Fibroblast of lung (primary cell): ENCODE measurements around the gene DOCK3. TPM values are rescaled to one million over a fixed set of nuclear protein-coding genes. Genes with fewer than 3 reads are reported as not detected.

Experiments
- DNase-seq, 2 donors: peaks; one replicate each; pipeline versions ENCODE4 v3.0.0 to v3.0.0-alpha.2; 2010; ENCODE audit warnings: low read depth in 2 of 2
- H2AFZ ChIP-seq: 2 replicates; pipeline ENCODE4 v1.5.1; 2012; ENCODE audit warnings: low read length, control low read depth, inconsistent platforms
- H3K27ac ChIP-seq: 2 replicates; pipeline ENCODE4 v1.5.1; 2011; ENCODE audit warnings: low read length, control low read depth; ENCODE audit not compliant: insufficient read depth
- H3K27me3 ChIP-seq: 2 replicates; pipeline ENCODE4 v1.5.1; 2011; ENCODE audit warnings: mild to moderate bottlenecking, low read length; ENCODE audit not compliant: control insufficient read depth, insufficient read depth
- H3K36me3 ChIP-seq: 2 replicates; pipeline ENCODE4 v1.5.1; 2011; ENCODE audit warnings: low read length; ENCODE audit not compliant: control insufficient read depth, insufficient read depth
- H3K4me1 ChIP-seq: 2 replicates; pipeline ENCODE4 v1.5.1; 2011; ENCODE audit warnings: low read length; ENCODE audit not compliant: control insufficient read depth, insufficient read depth; ENCODE audit errors: extremely low read depth
- H3K4me2 ChIP-seq: 2 replicates; pipeline ENCODE4 v1.5.1; 2011; ENCODE audit warnings: low read length, control low read depth; ENCODE audit not compliant: insufficient read depth; ENCODE audit errors: extremely low read depth
- H3K4me3 ChIP-seq, 4 experiments: fragments of 200-600 bp in 1 of 4; sonication (generic) in 1 of 4; replicated peaks in 1 of 4; 2 replicates each; pipeline ENCODE4 v1.5.1; 2011 to 2016; ENCODE audit warnings: low read length in 4 of 4, low read depth in 3 of 4, mild to moderate bottlenecking in 3 of 4, control low read depth in 2 of 4, inconsistent platforms in 1 of 4, mixed read lengths in 1 of 4; ENCODE audit not compliant: insufficient read depth in 1 of 4; ENCODE audit errors: control extremely low read depth in 1 of 4
- H3K79me2 ChIP-seq: 2 replicates; pipeline ENCODE4 v1.5.1; 2012; ENCODE audit warnings: mild to moderate bottlenecking, low read length, inconsistent platforms; ENCODE audit not compliant: control insufficient read depth, insufficient read depth
- H3K9ac ChIP-seq: 2 replicates; pipeline ENCODE4 v1.5.1; 2011; ENCODE audit warnings: mild to moderate bottlenecking, low read length, control low read depth; ENCODE audit not compliant: insufficient read depth
- H3K9me3 ChIP-seq: 2 replicates; pipeline ENCODE4 v1.5.1; 2012; ENCODE audit warnings: low read depth, low read length; ENCODE audit not compliant: control insufficient read depth, insufficient read depth
- H4K20me1 ChIP-seq: 2 replicates; pipeline ENCODE4 v1.5.1; 2011; ENCODE audit warnings: low read length; ENCODE audit not compliant: control insufficient read depth, insufficient read depth; ENCODE audit errors: extremely low read depth
- CTCF ChIP-seq, 2 donors: IDR thresholded peaks in 1 of 2; conservative IDR thresholded peaks in 1 of 2; 1 replicate in 1 of 2; 2 replicates in 1 of 2; pipeline ENCODE4 v1.5.1; 2011 to 2012; ENCODE audit warnings: low read length in 2 of 2, control low read depth in 1 of 2, inconsistent platforms in 1 of 2, low read depth in 1 of 2, mild to moderate bottlenecking in 1 of 2
- EZH2 ChIP-seq: IDR thresholded peaks from 2 replicates; pipeline ENCODE4 v1.5.1; 2012; ENCODE audit warnings: low read length, control low read depth, mild to moderate bottlenecking; ENCODE audit errors: missing control alignments
- polyA plus RNA-seq, 2 donors: library from polyadenylated mRNA; depleted of rRNA in 1 of 2; stranded (reverse) in 1 of 2; unstranded in 1 of 2; fragments of >200 nt; gene quantifications; 2 replicates each; pipeline ENCODE4 v1.2.1, GENCODE V29; 2011 to 2012; ENCODE audit warnings: missing spikeins in 1 of 2
- total RNA-seq: library from RNA; depleted of rRNA; stranded (reverse); fragments of >200 nt; gene quantifications from 2 replicates; pipeline ENCODE4 v1.2.1, GENCODE V29; 2014

The DOCK3 gene
- total and polyA plus RNA-seq, 2 donors (not counting 1 experiment from before 2014, with no cell fraction given): 0.07 to 0.17 TPM

GRCh38 chr3:51035630-51036029 is 360.9 kb downstream of the DOCK3 start:
- Histone ChIP-seq H4K20me1 (no peaks in the 10 kb centered on the region), H2AFZ (no peak overlapping the region), H3K79me2 (no peaks in the 10 kb centered on the region), H3K36me3 (no peaks in the 10 kb centered on the region), H3K9me3 (no peaks in the 10 kb centered on the region), H3K4me2 (no peak overlapping the region), H3K27me3 (no peaks in the 10 kb centered on the region), H3K4me3 (no peak overlapping the region), H3K27ac (no peak overlapping the region), H3K9ac (no peak overlapping the region), H3K4me1 (no peaks in the 10 kb centered on the region)
- DNase-seq: no peak
- TF ChIP-seq EZH2 (no peak), CTCF (conservative IDR thresholded peaks at IDR 0.05 in 1 of 2, IDR thresholded peaks at IDR 0.05 in 1 of 2; ENCODE audit: low read depth in 1 of 2, low read length in 2 of 2) (no peak)

- H3K27ac ChIP-seq: no peak overlapping the region
- no peaks in the 10 kb centered on the region for H3K79me2 ChIP-seq
- H3K27me3 ChIP-seq: no peaks in the 10 kb centered on the region
- H4K20me1 ChIP-seq: no peaks in the 10 kb centered on the region
- no peak overlapping the region for H3K4me2 ChIP-seq
- H3K9ac ChIP-seq: no peak overlapping the region
- H3K4me3 ChIP-seq: no peak overlapping the region
- H3K4me1 ChIP-seq: no peaks in the 10 kb centered on the region
- H3K9me3 ChIP-seq: no peaks in the 10 kb centered on the region
- TF ChIP-seq EZH2 (no peak), CTCF (conservative IDR thresholded peaks at IDR 0.05 in 1 of 2, IDR thresholded peaks at IDR 0.05 in 1 of 2; ENCODE audit: low read depth in 1 of 2, low read length in 2 of 2) (no peak)
- no peak overlapping the region for H2AFZ ChIP-seq
- DNase-seq: no peak
- H3K36me3 ChIP-seq: no peaks in the 10 kb centered on the region
Observed at GRCh38 chr3:51044982-51045381, 370.3 kb downstream of the DOCK3 start.

- no peaks in the 10 kb centered on the region for H3K27me3 ChIP-seq
- H3K9ac ChIP-seq: no peak overlapping the region
- no peak for TF ChIP-seq EZH2
- no peak for TF ChIP-seq CTCF (conservative IDR thresholded peaks at IDR 0.05 in 1 of 2, IDR thresholded peaks at IDR 0.05 in 1 of 2; ENCODE audit: low read depth in 1 of 2, low read length in 2 of 2)
- H3K79me2 ChIP-seq: no peaks in the 10 kb centered on the region
- no peaks in the 10 kb centered on the region for H4K20me1 ChIP-seq
- H3K4me3 ChIP-seq: no peak overlapping the region
- no peak overlapping the region for H3K4me2 ChIP-seq
- no peak for DNase-seq
- no peaks in the 10 kb centered on the region for H3K4me1 ChIP-seq
- no peaks in the 10 kb centered on the region for H3K9me3 ChIP-seq
- H3K36me3 ChIP-seq: no peaks in the 10 kb centered on the region
- H3K27ac ChIP-seq: no peak overlapping the region
- no peak overlapping the region for H2AFZ ChIP-seq
Observed at GRCh38 chr3:51052562-51052961, 377.8 kb downstream of the DOCK3 start.
